Measurements from ENCODE around the gene MAPK12. TPM values are rescaled to one million over a fixed set of nuclear protein-coding genes. Genes with fewer than 3 reads are reported as not detected.

MAPK12 gene
- total RNA-seq, 1 experiment from 2014 or later: 74.6 TPM

DNA sequence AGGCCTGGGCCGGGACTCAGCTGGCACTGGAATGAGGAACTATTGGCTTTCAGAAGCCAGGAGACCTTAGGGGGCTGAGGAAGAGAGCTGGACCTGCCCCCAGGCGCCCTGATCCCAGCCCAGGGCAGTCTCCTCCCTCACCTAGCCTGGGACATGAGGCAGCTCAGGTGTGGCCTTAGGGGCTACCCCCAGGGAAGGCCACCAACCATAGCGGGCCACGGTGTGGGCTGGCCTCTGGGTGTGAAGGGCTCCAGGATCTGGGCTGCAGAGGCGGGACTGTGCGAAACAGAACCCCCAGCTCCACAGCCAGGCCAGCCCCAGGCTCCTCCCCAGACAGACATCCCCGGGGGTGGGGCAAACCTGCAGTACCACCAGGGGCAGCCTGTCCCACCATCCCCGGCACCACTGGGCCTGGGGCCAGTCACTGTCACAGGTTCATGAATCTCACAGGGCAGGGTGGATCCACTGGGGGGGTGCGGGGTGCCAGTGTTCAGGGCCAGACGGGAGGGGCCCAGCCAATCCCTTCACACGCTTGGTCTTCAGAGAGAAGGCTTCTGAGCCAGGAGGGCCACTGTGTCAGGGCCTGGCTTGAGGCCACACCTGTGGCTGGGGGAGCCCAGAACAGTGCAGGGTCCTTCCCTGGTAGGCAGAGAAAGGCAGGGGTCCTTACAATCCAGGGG lies 42.5 kb upstream of the MAPK12 start:
- TF ChIP-seq SIN3A (IDR thresholded peaks at IDR 0.05; ENCODE audit: borderline replicate concordance, insufficient read depth, low read depth, low read length): no peak
- TF ChIP-seq TCF7L2 (IDR thresholded peaks at IDR 0.05; ENCODE audit: low read depth, low read length): no peak
- TF ChIP-seq, protein P1, sequence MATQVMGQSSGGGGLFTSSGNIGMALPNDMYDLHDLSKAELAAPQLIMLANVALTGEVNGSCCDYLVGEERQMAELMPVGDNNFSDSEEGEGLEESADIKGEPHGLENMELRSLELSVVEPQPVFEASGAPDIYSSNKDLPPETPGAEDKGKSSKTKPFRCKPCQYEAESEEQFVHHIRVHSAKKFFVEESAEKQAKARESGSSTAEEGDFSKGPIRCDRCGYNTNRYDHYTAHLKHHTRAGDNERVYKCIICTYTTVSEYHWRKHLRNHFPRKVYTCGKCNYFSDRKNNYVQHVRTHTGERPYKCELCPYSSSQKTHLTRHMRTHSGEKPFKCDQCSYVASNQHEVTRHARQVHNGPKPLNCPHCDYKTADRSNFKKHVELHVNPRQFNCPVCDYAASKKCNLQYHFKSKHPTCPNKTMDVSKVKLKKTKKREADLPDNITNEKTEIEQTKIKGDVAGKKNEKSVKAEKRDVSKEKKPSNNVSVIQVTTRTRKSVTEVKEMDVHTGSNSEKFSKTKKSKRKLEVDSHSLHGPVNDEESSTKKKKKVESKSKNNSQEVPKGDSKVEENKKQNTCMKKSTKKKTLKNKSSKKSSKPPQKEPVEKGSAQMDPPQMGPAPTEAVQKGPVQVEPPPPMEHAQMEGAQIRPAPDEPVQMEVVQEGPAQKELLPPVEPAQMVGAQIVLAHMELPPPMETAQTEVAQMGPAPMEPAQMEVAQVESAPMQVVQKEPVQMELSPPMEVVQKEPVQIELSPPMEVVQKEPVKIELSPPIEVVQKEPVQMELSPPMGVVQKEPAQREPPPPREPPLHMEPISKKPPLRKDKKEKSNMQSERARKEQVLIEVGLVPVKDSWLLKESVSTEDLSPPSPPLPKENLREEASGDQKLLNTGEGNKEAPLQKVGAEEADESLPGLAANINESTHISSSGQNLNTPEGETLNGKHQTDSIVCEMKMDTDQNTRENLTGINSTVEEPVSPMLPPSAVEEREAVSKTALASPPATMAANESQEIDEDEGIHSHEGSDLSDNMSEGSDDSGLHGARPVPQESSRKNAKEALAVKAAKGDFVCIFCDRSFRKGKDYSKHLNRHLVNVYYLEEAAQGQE (IDR thresholded peaks at IDR 0.05; ENCODE audit: insufficient read depth in 1 of 2, low read depth in 2 of 2, low read length in 1 of 2): no peak
- no peak for TF ChIP-seq POLR2AphosphoS5 (IDR thresholded peaks at IDR 0.05; ENCODE audit: low read depth, low read length)
- TF ChIP-seq, protein P2, sequence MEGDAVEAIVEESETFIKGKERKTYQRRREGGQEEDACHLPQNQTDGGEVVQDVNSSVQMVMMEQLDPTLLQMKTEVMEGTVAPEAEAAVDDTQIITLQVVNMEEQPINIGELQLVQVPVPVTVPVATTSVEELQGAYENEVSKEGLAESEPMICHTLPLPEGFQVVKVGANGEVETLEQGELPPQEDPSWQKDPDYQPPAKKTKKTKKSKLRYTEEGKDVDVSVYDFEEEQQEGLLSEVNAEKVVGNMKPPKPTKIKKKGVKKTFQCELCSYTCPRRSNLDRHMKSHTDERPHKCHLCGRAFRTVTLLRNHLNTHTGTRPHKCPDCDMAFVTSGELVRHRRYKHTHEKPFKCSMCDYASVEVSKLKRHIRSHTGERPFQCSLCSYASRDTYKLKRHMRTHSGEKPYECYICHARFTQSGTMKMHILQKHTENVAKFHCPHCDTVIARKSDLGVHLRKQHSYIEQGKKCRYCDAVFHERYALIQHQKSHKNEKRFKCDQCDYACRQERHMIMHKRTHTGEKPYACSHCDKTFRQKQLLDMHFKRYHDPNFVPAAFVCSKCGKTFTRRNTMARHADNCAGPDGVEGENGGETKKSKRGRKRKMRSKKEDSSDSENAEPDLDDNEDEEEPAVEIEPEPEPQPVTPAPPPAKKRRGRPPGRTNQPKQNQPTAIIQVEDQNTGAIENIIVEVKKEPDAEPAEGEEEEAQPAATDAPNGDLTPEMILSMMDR (IDR thresholded peaks at IDR 0.05): no peak
- H3K27me3 ChIP-seq (ENCODE audit: control insufficient read depth, insufficient read depth, low read length): no peaks in the 10 kb centered on the region
- BruUV-seq (replicated peaks): TSS peak; percentile 42
- intact Hi-C loops (cut with micrococcal nuclease; ENCODE audit: unreplicated experiment): no loop called here
- ChIA-PET POLR2A (no interaction called here), CTCF (interaction anchor here (0.6 kb wide), 1 partner anchor 33 kb away, joined by 5 read pairs; no protein-coding TSS in a partner anchor)
- peaks cover 61% of the 10 kb centered on the region for H3K4me1 ChIP-seq (ENCODE audit: control insufficient read depth, insufficient read depth, low read length)
- no peaks in the 10 kb centered on the region for H3K9me3 ChIP-seq (ENCODE audit: control insufficient read depth, insufficient read depth, low read depth, low read length)
- in situ Hi-C loops (cut with HindIII; ENCODE audit: low pct_unique_long_range_greater_than_20kb, low sequenced_read_pairs): no loop called here
- DNase-seq (ENCODE audit: low read depth, low spot score): no peak
- peak overlapping the region; percentile 83 for H3K27ac ChIP-seq (ENCODE audit: low read length)
- H3K36me3 ChIP-seq (ENCODE audit: control insufficient read depth, insufficient read depth, low read length): no peaks in the 10 kb centered on the region; the same call in 1 of the 2 replicates
- H3K4me3 ChIP-seq (ENCODE audit: low read depth in 2 of 2, low read length in 2 of 2): peak overlapping the region in 1 of 2 experiments; percentile 23; a peak in 1 of 4 replicates
- no peak for ATAC-seq

DNA sequence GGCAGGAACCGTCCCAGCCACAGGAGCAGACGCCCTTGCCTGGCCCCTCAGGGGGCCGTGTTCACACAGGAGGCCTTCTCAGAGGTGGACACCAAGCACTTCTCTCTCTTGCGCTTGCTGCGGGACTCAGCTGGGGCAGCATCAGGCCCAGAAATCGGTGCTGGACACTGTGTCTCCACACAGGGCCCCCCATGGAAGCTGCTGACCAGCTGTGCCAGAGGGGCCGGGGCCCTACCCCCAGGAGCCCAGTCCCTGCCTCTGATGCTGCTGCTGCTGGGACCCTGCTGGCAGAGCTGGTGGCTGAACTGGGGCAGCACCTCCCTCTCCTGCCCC lies 42.0 kb upstream of the MAPK12 start:
- no peaks in the 10 kb centered on the region for H3K27me3 ChIP-seq (ENCODE audit: control insufficient read depth, insufficient read depth, low read length)
- ChIA-PET CTCF (interaction anchor here (0.6 kb wide), 1 partner anchor 33 kb away, joined by 5 read pairs; no protein-coding TSS in a partner anchor), POLR2A (no interaction called here)
- no peaks in the 10 kb centered on the region; the same call in 1 of the 2 replicates for H3K36me3 ChIP-seq (ENCODE audit: control insufficient read depth, insufficient read depth, low read length)
- no TSS peak for BruUV-seq (replicated peaks)
- TF ChIP-seq SIN3A (IDR thresholded peaks at IDR 0.05; ENCODE audit: borderline replicate concordance, insufficient read depth, low read depth, low read length): no peak
- TF ChIP-seq, protein P2 (IDR thresholded peaks at IDR 0.05): no peak
- no peak for TF ChIP-seq TCF7L2 (IDR thresholded peaks at IDR 0.05; ENCODE audit: low read depth, low read length)
- TF ChIP-seq, protein P1 (IDR thresholded peaks at IDR 0.05; ENCODE audit: insufficient read depth in 1 of 2, low read depth in 2 of 2, low read length in 1 of 2): no peak
- TF ChIP-seq POLR2AphosphoS5 (IDR thresholded peaks at IDR 0.05; ENCODE audit: low read depth, low read length): no peak
- DNase-seq (ENCODE audit: low read depth, low spot score) (no peak), ATAC-seq (no peak)
- in situ Hi-C loops (cut with HindIII; ENCODE audit: low pct_unique_long_range_greater_than_20kb, low sequenced_read_pairs) (no loop called here), intact Hi-C loops (cut with micrococcal nuclease; ENCODE audit: unreplicated experiment) (no loop called here)
- H3K4me3 ChIP-seq (ENCODE audit: low read depth in 2 of 2, low read length in 2 of 2): peak overlapping the region in 1 of 2 experiments; percentile 16; a peak in 1 of 4 replicates
- H3K27ac ChIP-seq (ENCODE audit: low read length): peak overlapping the region; percentile 83
- peaks cover 61% of the 10 kb centered on the region for H3K4me1 ChIP-seq (ENCODE audit: control insufficient read depth, insufficient read depth, low read length)
- H3K9me3 ChIP-seq (ENCODE audit: control insufficient read depth, insufficient read depth, low read depth, low read length): no peaks in the 10 kb centered on the region
